Smooth muscle cell (in vitro differentiated cells): ENCODE data around the gene GLE1. TPM values are rescaled to one million over a fixed set of nuclear protein-coding genes. Genes with fewer than 3 reads are reported as not detected.

Experiments used
- DNase-seq: peaks from one replicate; lab custom pipeline; 2025; ENCODE audit not compliant: unreplicated experiment; lab: John Stamatoyannopoulos, UW
- H2AFZ ChIP-seq: fragments of 200-600 bp; sonication (generic); 2 replicates; pipeline ENCODE4 v1.6.0; 2016; ENCODE audit warnings: antibody characterized with exemption, low read depth, mild to moderate bottlenecking
- H3F3A ChIP-seq: fragments of 200-600 bp; sonication (generic); 2 replicates; pipeline ENCODE4 v1.6.0; 2017; ENCODE audit warnings: antibody characterized with exemption, low read depth
- H3K27ac ChIP-seq: fragments of 200-600 bp; sonication (generic); 2 replicates; pipeline ENCODE4 v1.5.1; 2016; ENCODE audit warnings: low read depth, mild to moderate bottlenecking
- H3K27me3 ChIP-seq: fragments of 200-600 bp; sonication (generic); 2 replicates; pipeline ENCODE4 v1.6.1; 2016; ENCODE audit warnings: low read depth, mild to moderate bottlenecking
- H3K36me3 ChIP-seq: fragments of 200-600 bp; sonication (generic); 2 replicates; pipeline ENCODE4 v1.5.1; 2016; ENCODE audit warnings: low read depth
- H3K4me1 ChIP-seq: fragments of 200-600 bp; sonication (generic); 2 replicates; pipeline ENCODE4 v1.5.1; 2016; ENCODE audit warnings: low read depth
- H3K4me2 ChIP-seq: fragments of 200-600 bp; sonication (generic); 2 replicates; pipeline ENCODE4 v1.6.0; 2016; ENCODE audit warnings: mild to moderate bottlenecking
- H3K4me3 ChIP-seq: fragments of 200-600 bp; sonication (generic); 2 replicates; pipeline ENCODE4 v1.5.1; 2016; ENCODE audit warnings: mild to moderate bottlenecking
- H3K79me2 ChIP-seq: fragments of 200-600 bp; sonication (generic); 2 replicates; pipeline ENCODE4 v1.6.0; 2016; ENCODE audit warnings: low read depth, mild to moderate bottlenecking
- H3K9ac ChIP-seq: fragments of 200-600 bp; sonication (generic); 2 replicates; pipeline ENCODE4 v1.6.0; 2016; ENCODE audit warnings: low read depth
- H3K9me3 ChIP-seq: fragments of 200-600 bp; sonication (generic); replicated peaks from 2 replicates; pipeline ENCODE4 v1.5.1; 2016; ENCODE audit warnings: low read depth
- H4K20me1 ChIP-seq: fragments of 200-600 bp; sonication (generic); 2 replicates; pipeline ENCODE4 v1.6.0; 2016; ENCODE audit warnings: low read depth
- WGBS: methylation state at CpG from one replicate; pipeline ENCODE4 v1.1.7; 2016; ENCODE audit warnings: low lambda C conversion rate; 5-methylcytosine and 5-hydroxymethylcytosine counted together
- polyA plus RNA-seq: library from polyadenylated mRNA; unstranded; fragments of >200 nt; fragmentation: Nextera tagmentation; extraction: Ambion mirVana; gene quantifications from 2 replicates; pipeline ENCODE4 v1.2.1, GENCODE V29; 2016
- total RNA-seq: library from RNA; depleted of rRNA; stranded (reverse); fragments of >200 nt; gene quantifications from 2 replicates; pipeline ENCODE4 v1.2.3, GENCODE V29; 2014
- TF ChIP-seq, protein P1 (sequence below): fragments of 200-600 bp; sonication (generic); IDR thresholded peaks from 2 replicates; pipeline ENCODE4 v1.5.1; 2017; ENCODE audit warnings: borderline replicate concordance, mild to moderate bottlenecking, antibody characterized with exemption; ENCODE audit not compliant: insufficient read depth, poor library complexity, severe bottlenecking

Gene GLE1
- total and polyA plus RNA-seq, 2 experiments from 2014 or later, result 11.8 to 14.1 TPM

- H3K79me2 ChIP-seq, result no peaks in the 10 kb centered on the region
- no peak overlapping the region for H3K4me2 ChIP-seq
- TF ChIP-seq, protein P1, sequence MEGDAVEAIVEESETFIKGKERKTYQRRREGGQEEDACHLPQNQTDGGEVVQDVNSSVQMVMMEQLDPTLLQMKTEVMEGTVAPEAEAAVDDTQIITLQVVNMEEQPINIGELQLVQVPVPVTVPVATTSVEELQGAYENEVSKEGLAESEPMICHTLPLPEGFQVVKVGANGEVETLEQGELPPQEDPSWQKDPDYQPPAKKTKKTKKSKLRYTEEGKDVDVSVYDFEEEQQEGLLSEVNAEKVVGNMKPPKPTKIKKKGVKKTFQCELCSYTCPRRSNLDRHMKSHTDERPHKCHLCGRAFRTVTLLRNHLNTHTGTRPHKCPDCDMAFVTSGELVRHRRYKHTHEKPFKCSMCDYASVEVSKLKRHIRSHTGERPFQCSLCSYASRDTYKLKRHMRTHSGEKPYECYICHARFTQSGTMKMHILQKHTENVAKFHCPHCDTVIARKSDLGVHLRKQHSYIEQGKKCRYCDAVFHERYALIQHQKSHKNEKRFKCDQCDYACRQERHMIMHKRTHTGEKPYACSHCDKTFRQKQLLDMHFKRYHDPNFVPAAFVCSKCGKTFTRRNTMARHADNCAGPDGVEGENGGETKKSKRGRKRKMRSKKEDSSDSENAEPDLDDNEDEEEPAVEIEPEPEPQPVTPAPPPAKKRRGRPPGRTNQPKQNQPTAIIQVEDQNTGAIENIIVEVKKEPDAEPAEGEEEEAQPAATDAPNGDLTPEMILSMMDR, result no peak
- H3K4me3 ChIP-seq, result no peak overlapping the region
- H2AFZ ChIP-seq, result no peak overlapping the region
- no peaks in the 10 kb centered on the region for H3K27me3 ChIP-seq
- no peak for DNase-seq
- H3K36me3 ChIP-seq, result peaks cover 6% of the 10 kb centered on the region
- no peaks in the 10 kb centered on the region for H3K4me1 ChIP-seq
- no peak overlapping the region for H3K27ac ChIP-seq
- no peaks in the 10 kb centered on the region for H3K9me3 ChIP-seq
- H3K9ac ChIP-seq, result no peak overlapping the region
- H4K20me1 ChIP-seq, result no peaks in the 10 kb centered on the region
- WGBS, result 88% methylated on average over 7 of the region's 7 CpGs
- H3F3A ChIP-seq, result no peaks in the 10 kb centered on the region
These were observed 19.1 kb upstream of the GLE1 start for GRCh38 chr9:128485414-128485855.

DNA sequence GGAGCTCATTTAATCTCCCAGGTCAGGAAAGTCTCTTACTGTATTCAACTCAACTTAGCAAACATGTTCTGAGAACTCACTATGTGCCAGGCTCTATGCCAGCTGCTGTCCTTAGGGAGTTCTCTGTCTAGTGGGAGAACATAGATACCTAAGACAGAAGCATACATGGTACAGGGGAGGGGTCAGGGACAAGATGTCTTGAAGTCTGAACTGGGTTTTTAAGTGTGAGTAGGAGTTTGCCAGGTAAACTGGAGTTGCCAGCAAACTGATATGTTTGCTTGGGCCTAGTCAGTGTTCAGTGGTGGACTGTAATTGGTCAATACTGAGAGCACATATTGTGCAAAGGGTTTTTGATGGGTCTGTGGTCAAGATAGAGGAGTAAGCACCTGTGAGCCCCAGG lies 18.3 kb upstream of the GLE1 start:
- no peaks in the 10 kb centered on the region for H3K9me3 ChIP-seq
- no peaks in the 10 kb centered on the region for H3K79me2 ChIP-seq
- no peak overlapping the region for H3K4me3 ChIP-seq
- H3K36me3 ChIP-seq, result peaks cover 6% of the 10 kb centered on the region
- H3K9ac ChIP-seq, result no peak overlapping the region
- DNase-seq, result no peak
- H2AFZ ChIP-seq, result no peak overlapping the region
- H4K20me1 ChIP-seq, result no peaks in the 10 kb centered on the region
- H3F3A ChIP-seq, result no peaks in the 10 kb centered on the region
- H3K4me1 ChIP-seq, result no peaks in the 10 kb centered on the region
- H3K27me3 ChIP-seq, result no peaks in the 10 kb centered on the region
- no peak overlapping the region for H3K27ac ChIP-seq
- H3K4me2 ChIP-seq, result no peak overlapping the region
- TF ChIP-seq, protein P1, result no peak

GRCh38 chr9:128493424-128493823 lies 11.1 kb upstream of the GLE1 start:
- Histone ChIP-seq H3K9me3 (no peaks in the 10 kb centered on the region), H3K27ac (no peak overlapping the region), H3F3A (no peaks in the 10 kb centered on the region), H3K4me2 (no peak overlapping the region), H2AFZ (no peak overlapping the region), H3K27me3 (no peaks in the 10 kb centered on the region), H3K36me3 (peaks cover 4% of the 10 kb centered on the region), H3K4me1 (no peaks in the 10 kb centered on the region), H3K9ac (no peak overlapping the region), H3K4me3 (no peak overlapping the region), H4K20me1 (no peaks in the 10 kb centered on the region), H3K79me2 (no peaks in the 10 kb centered on the region)
- DNase-seq, result no peak
- 100% methylated on average over 2 of the region's 2 CpGs for WGBS
- TF ChIP-seq, protein P1, result no peak

DNA sequence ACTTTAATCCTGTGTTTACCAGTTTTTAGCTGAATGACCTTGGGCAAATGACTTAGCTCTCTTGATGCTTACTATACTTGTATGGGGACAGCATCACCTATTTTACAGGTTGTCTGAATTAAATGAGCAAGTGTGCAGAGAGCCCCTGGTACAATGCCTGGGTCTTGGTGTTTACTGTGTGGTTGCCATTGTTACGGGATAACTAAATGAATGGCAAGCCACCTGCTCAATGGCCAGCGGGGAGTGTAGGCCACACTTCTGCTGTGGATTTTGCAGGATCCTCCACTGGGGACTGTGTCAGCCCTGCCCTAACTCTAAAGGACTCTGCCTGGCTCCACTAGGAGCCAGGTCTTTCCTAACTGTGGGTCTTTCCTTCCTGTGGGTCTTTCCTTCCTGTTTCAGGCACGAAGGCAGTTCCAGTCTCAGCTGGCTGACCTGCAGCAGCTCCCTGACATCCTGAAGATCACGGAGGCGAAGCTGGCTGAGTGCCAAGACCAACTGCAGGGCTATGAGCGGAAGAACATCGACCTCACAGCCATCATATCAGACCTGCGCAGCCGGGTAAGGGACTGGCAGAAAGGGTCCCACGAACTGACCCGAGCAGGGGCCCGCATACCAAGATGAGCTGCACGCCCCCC lies 10.3 kb upstream of the GLE1 start:
- TF ChIP-seq, protein P1, result no peak
- Histone ChIP-seq H3K4me1 (no peaks in the 10 kb centered on the region), H2AFZ (no peak overlapping the region), H3K9me3 (no peaks in the 10 kb centered on the region), H3K4me2 (no peak overlapping the region), H3K36me3 (peaks cover 4% of the 10 kb centered on the region), H3K79me2 (no peaks in the 10 kb centered on the region), H3K27ac (no peak overlapping the region), H3F3A (no peaks in the 10 kb centered on the region), H3K9ac (no peak overlapping the region), H3K27me3 (no peaks in the 10 kb centered on the region), H3K4me3 (no peak overlapping the region), H4K20me1 (no peaks in the 10 kb centered on the region)
- 96% methylated on average over 13 of the region's 13 CpGs for WGBS
- no peak for DNase-seq
